ENCODE results near the gene SLC51B. TPM values are rescaled to one million over a fixed set of nuclear protein-coding genes. Genes with fewer than 3 reads are reported as not detected.
"Not testable (repeated sequence)": the region's sequence is repeated elsewhere in the genome, so short reads cannot be mapped to it uniquely, and the experiment has no call there.

SLC51B gene
- polyA plus RNA-seq, 1 donor, result 8.3 TPM

- no peak for DNase-seq
Measured at GRCh38 chr15:65040461-65040860, 4.7 kb upstream of the SLC51B start.

- no peak for DNase-seq
Measured at GRCh38 chr15:65041787-65042186, 3.4 kb upstream of the SLC51B start.

GRCh38 chr15:65042776-65043327 is 2.3 kb upstream of the SLC51B start:
- DNase-seq, result no peak

- not testable (repeated sequence) for DNase-seq
Measured at GRCh38 chr15:65044218-65044617, 969 bp upstream of the SLC51B start.

GRCh38 chr15:65048241-65048640 is 3.1 kb downstream of the SLC51B start:
- no peak for DNase-seq

- DNase-seq, result peak; percentile 87
Measured at GRCh38 chr15:65049418-65049840, 4.2 kb downstream of the SLC51B start.

- no peak for DNase-seq
Measured at GRCh38 chr15:65050270-65050669, 5.1 kb downstream of the SLC51B start.

GRCh38 chr15:65051266-65051665 is 6.1 kb downstream of the SLC51B start:
- DNase-seq, result no peak

GRCh38 chr15:65052956-65053355 is 7.8 kb downstream of the SLC51B start:
- DNase-seq, result no peak

- DNase-seq, result no peak
Measured at GRCh38 chr15:65054333-65055200, 9.4 kb downstream of the SLC51B start.

- DNase-seq, result no peak
Measured at GRCh38 chr15:65055201-65055870, 10.1 kb downstream of the SLC51B start.

- DNase-seq, result no peak
Measured at GRCh38 chr15:65056106-65056505, 10.9 kb downstream of the SLC51B start.

- no peak for DNase-seq
Measured at GRCh38 chr15:65056868-65057548, 11.8 kb downstream of the SLC51B start.

- DNase-seq, result no peak
Measured at GRCh38 chr15:65057549-65057940, 12.4 kb downstream of the SLC51B start.

GRCh38 chr15:65058394-65059368 is 13.5 kb downstream of the SLC51B start:
- no peak for DNase-seq

- no peak for DNase-seq
Measured at GRCh38 chr15:65059369-65059750, 14.2 kb downstream of the SLC51B start.

GRCh38 chr15:65059931-65060596 is 14.9 kb downstream of the SLC51B start:
- DNase-seq, result no peak

GRCh38 chr15:65060641-65061397 is 15.6 kb downstream of the SLC51B start:
- no peak for DNase-seq

- no peak for DNase-seq
Measured at GRCh38 chr15:65062061-65062460, 16.9 kb downstream of the SLC51B start.

- DNase-seq, result no peak
Measured at GRCh38 chr15:65062726-65063125, 17.5 kb downstream of the SLC51B start.

All from left kidney (tissue), 2 donors.